ENCODE data around the gene CIITA. TPM values are rescaled to one million over a fixed set of nuclear protein-coding genes. Genes with fewer than 3 reads are reported as not detected.

The CIITA gene
- total RNA-seq, 1 experiment from 2014 or later: not detected

- Histone ChIP-seq H3T11ph (ENCODE audit: low read length) (no peak overlapping the region), H4K20me1 (ENCODE audit: control insufficient read depth, insufficient read depth, insufficient read length) (no peaks in the 10 kb centered on the region), H2BK20ac (ENCODE audit: low read depth, low read length, poor library complexity, severe bottlenecking) (no peak overlapping the region), H2BK12ac (ENCODE audit: insufficient read length, low read depth, low read length) (no peak overlapping the region), H2BK120ac (ENCODE audit: low read depth, low read length, poor library complexity, severe bottlenecking) (no peak overlapping the region), H3K4me1 (ENCODE audit: insufficient read depth, low read length) (no peaks in the 10 kb centered on the region), H3K27ac (ENCODE audit: insufficient read length, low read depth, low read length) (no peak overlapping the region), H3K79me2 (ENCODE audit: insufficient read depth, low read length) (no peaks in the 10 kb centered on the region), H3K9ac (ENCODE audit: extremely low read depth, insufficient read length, low read length) (no peak overlapping the region), H3K79me1 (ENCODE audit: insufficient read depth, low read depth, low read length, poor library complexity, severe bottlenecking) (no peaks in the 10 kb centered on the region), H3K56ac (ENCODE audit: insufficient read length, low read depth, low read length) (no peak overlapping the region), H3K14ac (ENCODE audit: insufficient read depth, low read length) (no peak overlapping the region), H2BK15ac (ENCODE audit: low read depth, low read length) (no peak overlapping the region), H3K27me3 (ENCODE audit: insufficient read depth, low read length) (no peaks in the 10 kb centered on the region; the same call in 1 of the 2 replicates), H2AK5ac (ENCODE audit: insufficient read length, low read length) (no peak overlapping the region), H3K4me2 (ENCODE audit: insufficient read depth, insufficient read length, low read length) (no peak overlapping the region), H2AFZ (ENCODE audit: low read length) (no peak overlapping the region), H4K91ac (ENCODE audit: insufficient read length, low read depth, low read length) (no peak overlapping the region), H3K9me3 (ENCODE audit: control insufficient read depth, low read depth, low read length) (no peaks in the 10 kb centered on the region), H3K18ac (ENCODE audit: insufficient read length, low read depth, low read length) (no peak overlapping the region), H3K23ac (ENCODE audit: insufficient read length, low read depth, low read length) (no peak overlapping the region), H4K5ac (ENCODE audit: insufficient read length, low read depth, low read length) (no peak overlapping the region), H3K23me2 (ENCODE audit: insufficient read length, low read depth, low read length, poor library complexity, severe bottlenecking) (no peaks in the 10 kb centered on the region), H3K4ac (ENCODE audit: low read depth, low read length) (no peak overlapping the region), H4K8ac (replicated peaks; ENCODE audit: insufficient read length, low read depth, low read length) (no peak overlapping the region), H2BK5ac (ENCODE audit: insufficient read length, low read length) (no peak overlapping the region)
- no CpG with 5 or more reads among the region's 2 CpGs for WGBS (ENCODE audit: extremely low coverage, insufficient read length, low lambda C conversion rate)
- Mint-ChIP-seq H3K4me3 (no peak overlapping the region), H3K4me1 (no peaks in the 10 kb centered on the region), H3K9me3 (peaks cover 5 to 8% of the 10 kb centered on the region in 2 experiments; a peak in 3 of 5 replicates), H3K27ac (no peak overlapping the region), H3K27me3 (ENCODE audit: low read depth) (no peaks in the 10 kb centered on the region; the same call in none of the 2 replicates), H3K36me3 (ENCODE audit: insufficient read depth in 1 of 3, low read depth in 3 of 3) (peaks cover 0 to 7% (median 3%) of the 10 kb centered on the region in 3 experiments; a peak in 3 of 7 replicates)
- TF ChIP-seq CTCF (conservative IDR thresholded peaks at IDR 0.05): no peak
- no peak for DNase-seq
Observed at GRCh38 chr16:10856042-10856441, 21.0 kb upstream of the CIITA start.
